ENCODE measurements around the gene ERC2.
"Not testable (repeated sequence)": the region's sequence is repeated elsewhere in the genome, so short reads cannot be mapped to it uniquely, and the experiment has no call there.

- not testable (repeated sequence) for TF ChIP-seq CTCF, POLR2A (IDR thresholded peaks at IDR 0.05)
Observed at GRCh38 chr3:56261852-56262251, 206.4 kb downstream of the ERC2 start.

Data from heart left ventricle (tissue), 13 donors.